GM10266 (cell line): Measurements from ENCODE around the gene PCDHGA1.

Experiments used
- DNase-seq: peaks from one replicate; pipeline ENCODE4 v3.0.0; 2012; ENCODE audit errors: extremely low spot score
- TF ChIP-seq, protein P1 (sequence below): IDR thresholded peaks from 2 replicates; pipeline ENCODE4 v1.5.1; 2012; ENCODE audit warnings: mild to moderate bottlenecking, low read depth; ENCODE audit not compliant: control insufficient read depth, insufficient read depth; ENCODE audit errors: missing control alignments

Gene PCDHGA1

DNA sequence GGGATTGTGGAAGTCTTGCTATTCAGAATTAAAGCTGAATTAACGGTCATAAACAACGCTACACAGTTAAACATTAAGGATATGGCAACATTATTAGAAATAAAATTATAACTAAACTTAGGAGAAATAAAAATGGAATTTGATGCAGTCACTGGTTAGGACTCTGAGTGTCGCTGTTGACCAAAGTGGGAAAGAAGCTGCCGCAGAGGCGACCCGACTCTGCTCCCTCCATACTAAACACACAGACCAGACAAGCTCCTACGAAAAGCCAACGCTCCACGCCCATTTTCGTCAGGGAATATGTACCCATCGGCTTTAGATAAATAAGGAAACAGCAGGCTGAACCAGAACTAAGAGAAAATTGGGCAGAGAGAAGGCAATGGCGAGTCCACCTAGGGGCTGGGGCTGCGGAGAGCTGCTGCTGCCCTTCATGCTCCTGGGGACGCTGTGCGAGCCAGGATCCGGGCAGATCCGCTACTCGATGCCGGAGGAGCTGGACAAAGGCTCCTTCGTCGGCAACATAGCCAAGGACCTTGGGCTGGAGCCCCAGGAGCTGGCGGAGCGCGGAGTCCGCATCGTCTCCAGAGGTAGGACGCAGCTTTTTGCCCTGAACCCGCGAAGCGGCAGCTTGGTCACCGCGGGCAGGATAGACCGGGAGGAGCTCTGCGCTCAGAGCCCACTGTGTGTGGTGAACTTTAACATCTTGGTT lies 33.8 kb downstream of the PCDHGA1 start, which contains the start of gene PCDHGA5:
PCDHGA5 (plus strand) TSS at position 211 of the 709 bp plus-strand sequence; CDS start at position 380, 169 bp downstream.
- TF ChIP-seq, protein P1, sequence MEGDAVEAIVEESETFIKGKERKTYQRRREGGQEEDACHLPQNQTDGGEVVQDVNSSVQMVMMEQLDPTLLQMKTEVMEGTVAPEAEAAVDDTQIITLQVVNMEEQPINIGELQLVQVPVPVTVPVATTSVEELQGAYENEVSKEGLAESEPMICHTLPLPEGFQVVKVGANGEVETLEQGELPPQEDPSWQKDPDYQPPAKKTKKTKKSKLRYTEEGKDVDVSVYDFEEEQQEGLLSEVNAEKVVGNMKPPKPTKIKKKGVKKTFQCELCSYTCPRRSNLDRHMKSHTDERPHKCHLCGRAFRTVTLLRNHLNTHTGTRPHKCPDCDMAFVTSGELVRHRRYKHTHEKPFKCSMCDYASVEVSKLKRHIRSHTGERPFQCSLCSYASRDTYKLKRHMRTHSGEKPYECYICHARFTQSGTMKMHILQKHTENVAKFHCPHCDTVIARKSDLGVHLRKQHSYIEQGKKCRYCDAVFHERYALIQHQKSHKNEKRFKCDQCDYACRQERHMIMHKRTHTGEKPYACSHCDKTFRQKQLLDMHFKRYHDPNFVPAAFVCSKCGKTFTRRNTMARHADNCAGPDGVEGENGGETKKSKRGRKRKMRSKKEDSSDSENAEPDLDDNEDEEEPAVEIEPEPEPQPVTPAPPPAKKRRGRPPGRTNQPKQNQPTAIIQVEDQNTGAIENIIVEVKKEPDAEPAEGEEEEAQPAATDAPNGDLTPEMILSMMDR, result no peak
- no peak for DNase-seq

DNA sequence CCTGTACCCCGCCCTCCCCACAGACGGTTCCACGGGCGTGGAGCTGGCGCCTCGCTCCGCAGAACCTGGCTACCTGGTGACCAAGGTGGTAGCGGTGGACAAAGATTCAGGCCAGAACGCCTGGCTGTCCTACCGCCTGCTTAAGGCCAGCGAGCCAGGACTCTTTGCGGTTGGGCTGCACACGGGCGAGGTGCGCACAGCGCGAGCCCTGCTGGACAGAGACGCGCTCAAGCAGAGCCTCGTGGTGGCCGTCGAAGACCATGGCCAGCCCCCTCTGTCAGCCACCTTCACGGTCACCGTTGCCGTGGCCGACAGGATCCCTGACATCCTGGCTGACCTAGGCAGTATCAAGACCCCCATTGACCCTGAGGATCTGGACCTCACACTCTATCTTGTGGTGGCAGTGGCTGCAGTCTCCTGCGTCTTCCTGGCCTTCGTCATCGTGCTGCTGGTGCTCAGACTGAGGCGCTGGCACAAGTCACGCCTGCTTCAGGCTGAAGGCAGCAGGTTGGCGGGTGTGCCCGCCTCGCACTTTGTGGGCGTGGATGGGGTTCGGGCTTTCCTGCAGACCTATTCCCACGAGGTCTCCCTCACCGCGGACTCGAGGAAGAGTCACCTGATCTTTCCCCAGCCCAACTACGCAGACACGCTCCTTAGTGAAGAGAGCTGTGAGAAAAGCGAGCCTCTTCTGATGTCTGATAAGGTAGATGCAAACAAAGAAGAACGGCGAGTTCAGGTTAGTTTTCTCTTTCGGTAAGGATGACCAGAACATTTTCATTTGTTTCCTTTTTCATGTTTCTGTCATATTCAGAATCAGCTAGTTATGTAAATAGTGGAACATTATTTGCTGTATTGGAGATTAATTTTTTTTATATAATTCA lies 35.9 kb downstream of the PCDHGA1 start:
- no peak for DNase-seq
- TF ChIP-seq, protein P1, result no peak

DNA sequence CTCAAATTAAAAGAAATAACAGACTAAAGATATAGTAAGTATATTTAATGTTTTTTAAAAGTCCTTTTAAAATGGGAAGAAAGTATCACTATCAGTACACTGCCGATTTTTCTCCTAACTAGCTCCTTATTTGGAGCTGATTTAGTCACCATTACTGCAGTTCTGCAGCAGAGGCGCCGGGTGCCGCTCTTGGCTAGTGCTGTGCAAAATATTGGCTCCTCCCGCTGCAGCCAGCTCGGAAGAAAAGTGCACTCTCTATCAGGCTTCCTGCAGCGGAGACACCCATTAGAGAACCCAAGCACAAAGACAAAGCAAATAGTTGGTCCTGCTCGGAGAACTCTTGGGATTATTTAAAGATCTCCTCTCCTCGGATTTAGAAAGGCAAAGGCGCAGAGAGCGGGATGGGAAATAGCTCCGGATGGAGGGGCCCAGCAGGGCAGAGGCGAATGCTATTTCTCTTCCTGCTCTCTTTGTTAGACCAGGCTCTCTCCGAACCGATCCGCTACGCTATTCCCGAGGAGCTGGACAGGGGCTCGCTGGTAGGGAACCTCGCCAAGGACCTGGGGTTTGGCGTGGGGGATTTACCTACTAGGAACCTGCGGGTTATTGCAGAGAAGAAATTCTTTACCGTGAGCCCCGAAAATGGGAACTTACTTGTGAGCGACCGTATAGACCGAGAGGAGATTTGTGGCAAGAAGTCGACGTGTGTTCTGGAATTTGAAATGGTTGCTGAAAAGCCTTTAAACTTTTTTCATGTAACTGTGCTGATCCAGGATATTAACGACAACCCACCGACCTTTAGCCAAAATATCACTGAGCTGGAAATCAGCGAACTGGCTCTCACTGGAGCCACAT lies 39.9 kb downstream of the PCDHGA1 start, which contains the start of gene PCDHGB3:
PCDHGB3 (plus strand) TSS at position 249 of the 855 bp plus-strand sequence; CDS start at position 402, 153 bp downstream.
- DNase-seq, result peak; percentile 65
- TF ChIP-seq, protein P1, result peak; percentile 48

DNA sequence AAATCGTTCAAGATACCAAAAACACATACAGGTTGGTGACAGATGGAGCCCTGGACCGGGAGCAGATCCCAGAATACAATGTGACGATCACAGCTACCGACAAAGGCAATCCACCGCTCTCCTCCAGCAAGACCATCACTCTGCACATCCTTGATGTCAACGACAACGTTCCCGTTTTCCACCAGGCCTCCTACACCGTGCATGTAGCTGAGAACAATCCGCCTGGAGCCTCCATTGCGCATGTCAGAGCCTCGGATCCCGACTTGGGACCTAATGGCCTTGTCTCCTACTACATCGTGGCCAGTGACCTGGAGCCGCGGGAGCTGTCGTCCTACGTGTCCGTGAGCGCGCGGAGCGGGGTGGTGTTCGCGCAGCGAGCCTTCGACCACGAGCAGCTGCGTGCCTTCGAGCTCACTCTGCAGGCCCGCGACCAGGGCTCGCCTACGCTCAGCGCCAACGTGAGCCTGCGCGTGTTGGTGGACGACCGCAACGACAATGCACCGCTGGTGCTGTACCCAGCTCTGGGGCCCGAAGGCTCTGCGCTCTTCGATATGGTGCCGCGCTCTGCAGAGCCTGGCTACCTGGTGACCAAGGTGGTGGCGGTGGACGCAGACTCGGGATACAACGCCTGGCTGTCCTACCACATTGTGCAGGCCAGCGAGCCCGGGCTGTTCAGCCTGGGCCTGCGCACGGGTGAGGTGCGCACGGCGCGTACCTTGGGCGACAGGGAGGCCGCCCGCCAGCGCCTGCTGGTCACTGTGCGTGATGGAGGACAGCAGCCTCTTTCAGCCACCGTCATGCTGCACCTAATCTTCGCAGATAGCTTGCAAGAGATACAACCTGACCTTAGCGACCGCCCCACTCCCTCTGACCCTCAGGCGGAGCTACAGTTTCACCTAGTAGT lies 41.5 kb downstream of the PCDHGA1 start:
- DNase-seq, result no peak
- TF ChIP-seq, protein P1, result no peak

DNA sequence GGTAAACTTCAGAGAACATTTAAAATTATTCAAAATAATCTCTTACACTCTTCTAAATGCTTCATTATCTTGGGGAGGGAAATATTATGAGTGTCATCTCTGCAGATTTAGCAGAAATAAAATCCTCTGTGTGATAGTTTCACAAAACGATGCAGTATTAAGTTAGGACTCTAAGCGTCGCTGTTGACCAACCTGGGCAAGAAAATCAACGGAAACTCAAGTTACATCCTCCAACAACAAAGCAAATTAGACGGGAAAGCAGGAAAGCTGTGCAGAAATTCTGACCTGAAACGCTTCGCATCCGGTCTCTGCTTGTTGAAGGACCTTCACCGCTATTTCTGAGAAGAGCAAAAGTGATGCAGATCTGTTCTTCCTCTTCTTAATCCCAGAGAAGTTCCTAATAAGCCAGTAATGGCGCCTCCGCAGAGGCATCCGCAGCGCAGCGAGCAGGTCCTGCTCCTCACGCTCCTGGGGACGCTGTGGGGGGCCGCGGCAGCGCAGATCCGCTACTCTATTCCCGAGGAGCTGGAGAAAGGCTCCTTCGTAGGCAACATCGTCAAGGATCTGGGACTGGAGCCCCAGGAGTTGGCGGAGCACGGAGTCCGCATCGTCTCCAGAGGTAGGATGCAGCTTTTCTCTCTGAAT lies 43.5 kb downstream of the PCDHGA1 start, which contains the start of gene PCDHGA6:
PCDHGA6 (plus strand) TSS at position 219 of the 645 bp plus-strand sequence; CDS start at position 412, 193 bp downstream.
- TF ChIP-seq, protein P1, result peak; percentile 32
- DNase-seq, result no peak
